Activated CD4-positive, CD25-positive, alpha-beta regulatory T cell treated with anti-CD3 and anti-CD28 coated beads, Interleukin-2, amount 50 U/mL, for 16 hours (primary cell): Measurements from ENCODE around the gene MRAP2.
"Not testable (repeated sequence)": the region's sequence is repeated elsewhere in the genome, so short reads cannot be mapped to it uniquely, and the experiment has no call there.

ENCODE experiments used
- DNase-seq: peaks from one replicate; pipeline ENCODE4 v3.0.0-alpha.2; 2020; ENCODE audit warnings: low read depth, low spot score

Gene MRAP2

GRCh38 chr6:84074988-84075781, 41.6 kb downstream of the MRAP2 start:
- no peak for DNase-seq

- DNase-seq = no peak
These were observed 44.1 kb downstream of the MRAP2 start for GRCh38 chr6:84077645-84078044.

- no peak for DNase-seq
These were observed 44.8 kb downstream of the MRAP2 start for GRCh38 chr6:84078335-84078734.

- no peak for DNase-seq
These were observed 47.6 kb downstream of the MRAP2 start for GRCh38 chr6:84081222-84081621.

- no peak for DNase-seq
These were observed 49.2 kb downstream of the MRAP2 start for GRCh38 chr6:84082689-84083265.

GRCh38 chr6:84084705-84085104, 51.1 kb downstream of the MRAP2 start:
- DNase-seq = not testable (repeated sequence)

- DNase-seq = no peak
These were observed 52.5 kb downstream of the MRAP2 start for GRCh38 chr6:84086056-84086455.

GRCh38 chr6:84086545-84087429, 53.2 kb downstream of the MRAP2 start:
- no peak for DNase-seq

- DNase-seq = no peak
These were observed 55.5 kb downstream of the MRAP2 start for GRCh38 chr6:84089081-84089480.

GRCh38 chr6:84089552-84089951, 56.0 kb downstream of the MRAP2 start:
- DNase-seq = no peak

- DNase-seq = no peak
These were observed 60.2 kb downstream of the MRAP2 start for GRCh38 chr6:84093441-84094435.

- DNase-seq = no peak
These were observed 61.6 kb downstream of the MRAP2 start for GRCh38 chr6:84095156-84095555.

- DNase-seq = no peak
These were observed 69.5 kb downstream of the MRAP2 start for GRCh38 chr6:84103029-84103428.

- DNase-seq = not testable (repeated sequence)
These were observed 71.8 kb downstream of the MRAP2 start for GRCh38 chr6:84105215-84105924.

- DNase-seq = no peak
These were observed 73.9 kb downstream of the MRAP2 start for GRCh38 chr6:84107495-84107894.

- DNase-seq = not testable (repeated sequence)
These were observed 77.8 kb downstream of the MRAP2 start for GRCh38 chr6:84111351-84111750.

GRCh38 chr6:84114933-84115594, 81.5 kb downstream of the MRAP2 start:
- not testable (repeated sequence) for DNase-seq

GRCh38 chr6:84118191-84118590, 84.6 kb downstream of the MRAP2 start:
- no peak for DNase-seq

GRCh38 chr6:84119277-84119676, 85.7 kb downstream of the MRAP2 start:
- no peak for DNase-seq

- DNase-seq = no peak
These were observed 89.6 kb downstream of the MRAP2 start for GRCh38 chr6:84123186-84123585.
